GM19438 (cell line): Measurements from ENCODE around the gene TMTC4.

Experiments used
- ATAC-seq: cut with Tn5 transposase; IDR thresholded peaks from one replicate; pipeline ENCODE4 v1.9.1; 2021; ENCODE audit warnings: low read depth; ENCODE audit not compliant: unreplicated experiment

Gene TMTC4

DNA sequence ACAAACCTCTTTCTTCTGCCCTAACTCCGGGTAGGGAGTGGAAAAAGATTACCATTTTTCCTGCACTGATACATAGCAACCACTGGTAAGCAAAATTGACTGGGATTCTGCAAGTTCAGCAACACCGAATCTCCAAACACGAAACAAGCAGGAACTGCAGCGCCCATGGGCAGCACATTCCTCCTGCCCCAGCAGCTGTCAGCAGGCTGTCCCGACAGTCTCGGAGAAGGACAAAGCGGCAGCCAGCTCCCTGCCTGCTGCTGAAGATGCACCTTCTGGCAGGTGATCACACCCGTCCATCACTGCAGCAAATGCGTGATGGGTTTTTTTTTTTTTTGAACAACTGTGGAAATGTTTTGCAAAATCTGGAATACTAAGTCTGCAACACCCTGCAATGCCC lies 6.7 kb downstream of the TMTC4 start:
- no peak for ATAC-seq

DNA sequence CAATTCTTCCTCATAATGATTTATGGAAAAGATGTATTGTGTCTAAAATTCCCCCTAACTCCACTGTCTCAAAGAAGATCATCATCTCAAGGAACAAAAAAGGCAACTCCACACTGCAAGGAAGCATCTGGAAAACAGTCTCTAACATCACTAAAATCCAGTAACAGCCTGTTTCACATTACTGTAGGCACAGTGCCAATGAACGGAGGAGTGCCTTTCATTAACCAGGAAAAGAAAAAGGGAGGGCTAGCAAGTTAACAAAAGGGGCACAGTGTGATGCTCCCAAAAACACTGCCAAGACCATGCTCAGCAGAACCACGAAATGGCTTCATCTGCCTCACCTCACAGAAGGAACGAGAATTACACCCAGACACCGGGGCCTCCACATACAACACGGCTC lies 8.5 kb downstream of the TMTC4 start:
- no peak for ATAC-seq

DNA sequence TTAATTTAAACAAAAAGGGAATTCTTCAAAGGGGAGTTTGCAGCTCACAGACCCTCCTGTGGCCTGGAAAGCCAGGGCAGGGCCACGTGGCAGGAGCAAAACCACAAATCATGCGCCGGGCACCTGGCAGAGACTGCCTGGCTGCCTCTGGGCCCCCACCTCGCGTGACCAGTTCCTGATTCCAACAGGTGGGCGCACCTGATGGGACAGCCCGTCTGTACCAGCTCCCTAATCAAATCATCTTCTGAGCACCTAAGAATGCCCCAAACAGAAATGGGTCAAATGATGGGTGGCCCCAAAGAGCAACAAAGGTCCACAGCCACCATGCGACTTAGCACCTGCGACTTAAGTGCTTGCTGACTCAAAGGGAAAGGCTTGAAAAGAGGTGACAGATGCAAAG lies 9.2 kb downstream of the TMTC4 start:
- ATAC-seq = no peak

DNA sequence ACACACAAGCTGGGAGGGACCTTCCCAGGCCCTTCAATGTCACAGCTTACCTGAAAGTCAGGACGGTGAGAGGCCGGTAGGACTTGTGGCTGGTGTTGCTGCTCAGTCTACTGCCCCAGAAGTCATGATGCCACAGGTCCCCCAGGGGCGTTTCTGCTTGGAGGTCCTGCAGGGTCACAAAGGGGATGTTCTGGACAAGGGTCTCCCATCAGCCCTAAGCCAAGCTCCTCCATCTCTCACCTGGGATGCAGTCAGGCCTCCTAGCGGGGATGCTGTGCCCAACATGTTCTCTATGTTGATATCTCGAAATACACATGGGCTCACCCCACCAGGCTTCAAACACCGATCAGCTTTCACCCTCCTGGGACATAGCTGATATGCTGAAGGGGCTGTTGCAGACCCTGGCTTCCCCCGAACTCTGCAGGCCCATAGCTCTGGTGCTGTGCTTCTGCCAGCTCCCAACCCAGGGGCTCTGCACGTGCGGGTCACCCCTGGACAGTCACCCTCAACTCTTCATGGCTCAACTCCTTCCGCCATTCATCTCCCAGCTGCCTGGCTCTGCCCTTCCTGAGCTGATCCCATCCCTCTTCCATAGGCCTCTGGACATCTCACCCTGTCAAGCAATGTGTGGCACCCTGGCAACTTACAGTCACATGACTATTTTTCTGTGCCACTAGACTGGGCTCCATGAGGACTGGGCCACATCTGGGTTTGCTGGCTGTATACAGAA lies 10.3 kb downstream of the TMTC4 start:
- ATAC-seq = no peak

DNA sequence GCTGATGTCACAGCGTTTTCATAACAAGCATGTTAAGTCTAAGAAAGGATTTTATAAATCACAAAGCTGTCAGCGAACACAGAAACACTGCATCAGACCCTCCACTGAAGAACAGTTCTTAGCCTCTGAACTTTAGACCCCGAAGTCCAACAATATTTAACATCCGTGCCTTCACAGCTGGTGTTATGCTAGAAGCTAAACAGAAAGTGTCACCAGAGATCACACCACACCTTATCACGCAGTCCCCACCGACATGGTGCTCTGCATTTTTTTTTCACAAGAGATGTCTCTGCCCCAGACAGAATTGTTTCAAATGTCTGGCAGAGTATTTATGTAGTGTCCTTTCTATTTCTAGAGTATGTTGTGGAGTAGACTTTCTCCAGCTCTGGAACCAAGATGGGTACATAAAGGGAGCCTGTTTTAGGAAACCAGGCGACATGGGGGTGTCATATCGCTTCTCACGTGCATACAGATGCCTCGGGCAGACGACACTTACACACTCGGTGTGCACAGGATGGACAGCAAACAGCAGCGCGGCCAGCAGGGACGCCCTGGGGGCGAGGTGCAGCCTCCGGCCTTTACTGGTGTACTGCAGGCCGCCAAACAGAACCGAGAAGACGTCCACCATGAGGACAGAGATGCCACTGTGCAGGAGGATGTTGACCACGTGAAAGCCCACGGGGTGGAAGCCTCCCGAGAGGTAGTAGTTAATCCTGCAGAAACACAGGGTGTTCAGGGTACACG lies 12.0 kb downstream of the TMTC4 start:
- no peak for ATAC-seq

DNA sequence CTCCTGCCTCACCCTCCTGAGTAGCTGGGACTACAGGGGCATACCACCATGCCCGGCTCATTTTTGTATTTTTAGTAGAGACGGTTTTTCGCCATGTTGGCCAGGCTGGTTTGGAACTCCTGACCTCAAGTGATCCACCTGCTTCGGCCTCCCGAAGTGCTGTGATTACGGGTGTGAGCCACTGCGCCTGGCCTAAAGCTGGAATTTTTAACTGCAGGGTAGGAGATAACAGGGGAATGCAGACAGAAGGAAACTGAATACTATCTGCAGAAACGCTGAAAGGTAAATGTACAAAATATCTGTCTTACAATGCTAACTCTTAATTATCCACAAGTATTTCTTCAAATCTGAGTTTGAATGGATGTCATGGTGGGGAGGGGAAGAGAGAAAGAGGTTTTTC lies 13.8 kb downstream of the TMTC4 start:
- no peak for ATAC-seq

DNA sequence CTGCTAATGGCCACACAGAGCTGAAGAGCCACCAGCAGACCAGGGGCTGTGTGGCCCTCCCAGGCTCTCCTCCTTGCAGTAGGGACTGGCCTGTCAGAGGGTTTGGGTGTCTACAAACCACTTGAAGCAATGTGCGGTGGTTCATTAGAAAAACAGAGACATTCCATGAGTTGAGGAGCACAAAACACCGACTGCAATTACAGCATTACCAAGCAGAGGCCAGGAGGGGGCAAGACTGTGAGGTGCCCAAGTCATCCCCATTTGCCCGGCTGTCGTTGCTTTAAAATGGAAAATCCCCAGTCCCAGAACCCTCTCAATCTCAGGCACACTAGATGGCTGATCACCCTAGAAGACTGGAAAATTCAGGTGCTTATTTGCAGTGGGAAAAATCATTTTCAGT lies 15.0 kb downstream of the TMTC4 start:
- no peak for ATAC-seq

DNA sequence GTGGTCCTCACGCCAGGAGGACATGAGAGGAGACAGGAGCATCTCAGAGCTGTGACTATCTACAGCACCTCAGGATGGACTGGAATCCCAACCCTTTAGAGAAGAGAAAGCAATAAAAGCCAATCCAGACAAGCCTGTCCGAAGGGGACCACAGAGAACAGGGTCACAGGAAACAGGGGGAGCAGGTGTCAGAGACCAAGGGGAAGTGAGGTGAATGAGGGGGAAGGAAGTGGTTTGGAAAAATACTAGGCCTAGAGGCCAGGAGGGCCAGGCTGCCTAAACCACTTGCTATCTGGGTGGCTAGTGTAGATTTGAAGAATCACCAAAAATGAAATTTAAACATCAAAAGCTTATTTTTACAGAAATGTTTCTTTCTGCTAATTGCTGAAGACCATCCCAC lies 16.2 kb downstream of the TMTC4 start:
- no peak for ATAC-seq

DNA sequence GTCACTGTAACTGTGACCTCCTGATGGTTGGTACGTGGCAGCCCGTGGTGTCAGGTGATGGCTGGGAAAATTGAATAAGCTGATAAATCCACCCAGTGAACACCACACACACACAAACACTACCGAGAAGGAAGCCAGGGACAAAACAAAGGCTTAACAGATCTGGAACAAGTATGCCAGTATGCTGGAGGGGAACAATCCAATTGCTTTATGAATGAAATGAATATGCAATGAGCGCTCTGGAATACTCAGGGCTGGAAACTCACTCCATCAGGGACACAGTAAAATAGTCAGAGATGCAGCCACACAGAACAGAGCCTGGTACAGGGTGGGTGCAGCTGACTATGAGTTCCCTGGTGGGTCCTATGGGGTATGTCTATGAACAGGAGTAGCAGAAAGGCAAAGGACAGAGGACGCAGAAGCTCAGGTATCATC lies 16.7 kb downstream of the TMTC4 start:
- ATAC-seq = no peak

DNA sequence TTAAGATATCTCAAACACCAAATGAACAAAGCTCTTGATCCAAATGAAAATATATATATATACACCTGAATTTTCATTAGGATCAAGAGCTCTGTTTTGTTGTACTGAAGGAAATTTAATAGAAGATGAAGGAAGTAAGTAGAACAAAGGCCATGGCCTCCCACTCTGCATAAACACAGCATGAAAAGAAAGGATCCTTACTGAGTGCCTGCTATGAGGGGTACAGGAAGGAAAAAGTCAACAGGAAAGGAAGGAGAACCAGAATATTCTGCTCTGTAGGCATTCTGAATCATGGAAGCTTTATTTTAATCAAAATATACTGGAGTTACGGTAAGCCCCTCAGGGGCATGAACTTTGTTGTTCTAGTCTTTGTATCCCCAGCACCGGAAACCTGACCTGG lies 22.1 kb downstream of the TMTC4 start:
- no peak for ATAC-seq

DNA sequence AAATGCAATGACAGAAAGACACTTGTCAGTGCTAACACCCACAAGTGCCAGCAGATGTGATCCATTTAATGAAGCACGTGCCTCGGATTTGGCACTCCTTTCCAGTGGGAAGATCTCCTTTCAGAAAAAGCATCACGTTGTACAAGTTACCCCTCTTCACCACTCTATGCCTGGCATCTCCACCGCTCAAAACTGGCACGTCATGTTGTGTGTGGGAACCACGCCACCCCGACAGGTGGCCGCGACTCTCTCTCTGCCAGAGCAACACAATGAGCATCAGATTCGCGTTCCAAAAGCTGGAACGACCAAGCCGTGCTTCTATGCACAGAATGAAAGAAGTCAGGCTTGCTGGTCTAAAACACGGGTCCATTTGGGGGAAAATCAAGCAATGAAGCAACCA lies 24.3 kb downstream of the TMTC4 start:
- no peak for ATAC-seq

DNA sequence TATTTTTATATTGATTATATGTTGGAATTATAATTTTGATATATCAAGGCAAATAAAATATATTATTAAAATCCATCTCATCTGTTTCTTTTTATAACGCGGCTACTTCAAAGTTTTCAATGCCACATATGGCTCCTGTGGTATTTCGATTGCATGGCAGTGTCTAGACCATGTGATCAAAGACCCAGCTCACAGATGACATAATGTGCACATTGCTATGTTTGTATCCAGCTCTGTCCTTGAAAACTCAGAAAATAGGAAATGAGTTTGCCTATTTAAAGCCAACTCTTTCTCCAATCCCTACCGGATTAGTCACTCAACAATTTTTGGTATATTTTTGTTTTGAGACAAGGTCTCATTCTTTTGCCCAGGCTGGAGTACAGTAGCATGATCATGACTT lies 26.2 kb downstream of the TMTC4 start:
- no peak for ATAC-seq

DNA sequence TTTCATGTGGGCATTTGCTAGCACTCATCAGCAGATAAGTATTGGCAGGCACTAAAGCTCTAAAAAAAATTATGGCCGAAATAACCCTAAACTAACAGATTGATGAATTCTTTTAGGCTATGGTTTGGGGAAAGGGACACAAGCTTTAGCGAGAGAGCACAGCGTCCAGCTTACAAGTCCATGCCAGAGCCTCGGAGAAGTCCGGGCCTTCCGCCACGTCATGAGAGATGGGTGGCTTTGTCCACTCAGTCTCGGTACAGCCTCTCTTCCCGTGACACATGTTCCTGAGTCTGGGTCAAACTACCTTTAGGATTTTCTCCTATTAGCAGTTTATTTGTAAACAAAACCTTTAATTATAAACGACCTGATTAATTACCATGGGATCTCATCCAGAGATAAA lies 27.7 kb downstream of the TMTC4 start:
- ATAC-seq = no peak

DNA sequence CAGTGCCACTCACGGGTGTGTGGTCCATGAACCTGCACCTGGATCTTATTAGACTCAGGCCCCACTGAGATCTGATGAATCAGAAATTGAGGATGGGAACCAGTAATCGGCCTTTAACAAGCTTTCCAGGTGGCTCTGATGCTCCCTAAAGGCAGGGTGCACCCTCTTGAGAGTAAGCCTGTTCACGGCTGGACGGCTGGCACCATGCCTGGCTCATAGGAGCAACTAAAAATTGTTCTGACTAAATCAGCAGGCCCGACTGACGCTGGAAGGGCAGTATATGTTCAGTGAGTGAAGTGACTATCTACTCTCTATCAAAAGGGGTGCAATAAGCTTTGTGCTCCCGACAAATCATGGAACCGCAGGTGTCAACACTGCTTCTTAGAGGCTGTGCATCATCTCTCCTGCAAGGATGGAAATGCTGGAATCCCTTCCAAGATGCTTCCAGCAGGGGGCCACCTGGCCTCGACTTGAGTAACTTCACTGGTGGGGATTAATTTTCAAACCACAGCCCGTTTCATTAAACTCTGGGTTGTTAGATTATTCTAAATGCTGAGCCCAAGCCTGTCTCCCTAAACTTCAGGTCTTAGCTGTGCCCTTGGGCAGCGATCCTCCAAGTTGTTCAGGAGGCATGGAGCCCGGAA lies 28.4 kb downstream of the TMTC4 start:
- no peak for ATAC-seq

DNA sequence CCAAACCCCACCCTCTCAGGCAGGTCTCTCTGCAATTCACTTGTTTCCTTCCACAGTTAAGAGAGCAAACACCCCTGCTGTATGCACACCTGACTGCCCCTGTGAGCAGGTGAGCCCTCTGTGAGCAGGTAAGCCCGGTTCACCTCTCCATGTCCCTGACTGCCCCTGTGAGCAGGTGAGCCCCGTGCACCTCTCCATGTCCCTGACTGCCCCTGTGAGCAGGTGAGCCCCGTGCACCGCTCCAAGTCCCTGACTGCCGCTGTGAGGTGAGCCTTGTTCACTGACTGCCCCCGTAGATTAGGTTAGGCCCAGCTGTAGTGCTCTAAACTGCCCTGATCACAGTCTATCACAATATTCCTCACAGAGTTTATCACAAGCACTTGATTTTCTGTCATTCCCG lies 29.2 kb downstream of the TMTC4 start:
- no peak for ATAC-seq

DNA sequence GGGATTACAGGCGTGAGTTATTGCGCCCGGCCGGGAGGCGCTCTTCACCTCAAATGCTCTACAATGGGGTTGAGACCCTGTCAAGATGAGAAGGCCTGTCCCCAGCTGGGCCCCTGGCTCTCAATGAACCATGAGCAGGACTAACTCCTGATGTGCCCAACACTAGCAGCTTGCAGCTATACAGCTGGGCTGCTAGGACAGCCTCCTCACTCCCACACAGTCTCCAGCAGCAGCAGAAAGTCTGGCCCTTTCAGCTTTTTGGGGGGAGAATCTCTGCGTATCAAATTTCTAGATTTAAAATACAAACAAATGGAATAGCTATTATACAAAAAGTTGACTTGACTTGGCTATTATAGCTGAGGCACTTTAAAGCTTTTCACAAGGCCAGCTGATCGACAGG lies 30.2 kb downstream of the TMTC4 start:
- no peak for ATAC-seq

DNA sequence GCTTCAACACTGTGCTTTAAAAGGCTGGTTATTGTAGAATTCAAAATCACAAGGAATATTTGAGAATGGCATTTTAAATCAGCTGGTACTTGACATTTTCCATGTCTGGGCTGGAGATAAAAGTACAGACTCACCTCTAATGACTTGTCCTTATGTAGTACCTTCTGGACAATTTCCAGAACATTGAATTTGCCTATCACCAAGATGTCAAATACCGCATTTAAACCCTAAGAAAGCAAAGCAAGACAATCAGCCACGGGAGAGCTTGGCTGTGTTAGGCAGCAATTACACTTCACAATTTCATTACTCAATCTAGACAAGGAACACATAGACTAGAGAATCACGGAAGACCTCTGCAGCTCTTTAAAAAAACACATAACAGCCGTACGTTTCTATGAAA lies 36.8 kb downstream of the TMTC4 start:
- no peak for ATAC-seq

DNA sequence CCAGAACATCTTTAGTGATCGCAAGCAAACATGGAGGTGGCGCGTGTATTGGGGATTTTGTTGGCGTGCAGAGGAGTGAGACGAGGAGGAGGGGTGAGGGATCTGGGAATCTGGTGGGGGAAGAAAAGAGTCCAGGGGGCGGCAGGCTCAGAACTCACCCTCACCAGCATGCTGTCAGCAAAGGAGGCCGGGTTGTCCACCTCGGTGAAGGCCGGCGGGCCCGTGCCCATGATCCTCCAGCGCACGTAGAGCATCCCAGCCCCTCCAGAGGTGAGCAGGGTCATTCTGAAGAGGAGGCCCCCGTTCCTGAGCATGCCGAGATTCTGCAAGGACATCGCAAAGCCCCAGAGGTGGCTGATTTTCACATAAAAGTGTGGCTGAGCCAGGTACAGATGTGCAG lies 37.2 kb downstream of the TMTC4 start:
- no peak for ATAC-seq

DNA sequence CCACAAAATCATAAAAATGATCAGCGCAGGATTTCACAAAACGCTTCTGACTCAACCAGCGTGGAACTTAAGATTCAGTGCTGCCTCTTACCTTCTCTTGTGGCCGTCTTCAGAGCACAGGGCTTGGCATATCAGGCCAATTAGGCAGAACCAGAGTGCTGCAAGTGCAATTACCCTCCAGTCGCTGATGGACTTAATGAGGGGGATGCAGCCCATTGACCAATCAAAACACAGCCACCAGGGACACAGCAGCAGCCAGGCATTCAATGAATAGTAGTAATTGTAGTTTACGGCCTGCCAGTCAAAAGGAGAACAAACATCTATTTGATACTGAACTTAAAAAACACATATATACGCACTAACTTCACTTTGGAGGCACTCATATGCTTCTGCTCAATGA lies 38.2 kb downstream of the TMTC4 start:
- ATAC-seq = no peak

DNA sequence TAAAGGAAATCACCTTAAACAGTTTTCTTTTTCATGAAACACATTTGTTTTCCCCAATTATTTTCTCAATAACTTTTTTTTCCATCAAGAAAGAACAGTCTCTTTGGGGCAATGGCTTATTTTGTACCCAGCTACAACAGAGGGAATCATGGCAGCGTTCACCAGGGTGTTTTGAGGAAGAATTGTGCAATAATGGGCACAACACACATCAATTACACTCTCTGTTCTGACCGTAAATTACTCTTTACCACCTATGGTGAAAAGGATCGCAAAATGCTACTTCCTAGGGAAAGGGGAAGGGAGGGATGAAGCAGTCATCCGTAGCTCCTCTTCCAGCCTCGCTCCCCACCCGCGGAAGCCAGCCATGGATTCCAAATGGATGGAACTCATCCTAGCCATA lies 38.6 kb downstream of the TMTC4 start:
- ATAC-seq = no peak

DNA sequence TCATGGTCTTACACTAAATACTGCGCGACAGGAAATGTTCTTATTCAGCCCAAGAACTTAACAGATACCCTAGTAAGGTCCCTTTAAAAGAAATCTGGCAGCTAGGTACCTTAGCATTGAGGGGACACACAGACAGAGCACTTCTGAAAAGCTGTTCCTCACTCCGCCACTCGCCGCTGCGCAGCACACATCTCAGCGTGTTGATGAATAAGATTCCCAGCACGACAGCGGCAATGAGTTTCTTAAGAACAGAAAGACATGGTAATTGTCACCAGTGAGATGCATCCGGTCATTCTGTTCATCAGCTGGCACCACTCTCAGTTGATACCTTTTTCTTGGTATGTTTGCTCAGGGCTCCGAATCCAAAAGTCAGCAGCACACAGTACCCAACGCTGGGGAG lies 39.9 kb downstream of the TMTC4 start:
- no peak for ATAC-seq

DNA sequence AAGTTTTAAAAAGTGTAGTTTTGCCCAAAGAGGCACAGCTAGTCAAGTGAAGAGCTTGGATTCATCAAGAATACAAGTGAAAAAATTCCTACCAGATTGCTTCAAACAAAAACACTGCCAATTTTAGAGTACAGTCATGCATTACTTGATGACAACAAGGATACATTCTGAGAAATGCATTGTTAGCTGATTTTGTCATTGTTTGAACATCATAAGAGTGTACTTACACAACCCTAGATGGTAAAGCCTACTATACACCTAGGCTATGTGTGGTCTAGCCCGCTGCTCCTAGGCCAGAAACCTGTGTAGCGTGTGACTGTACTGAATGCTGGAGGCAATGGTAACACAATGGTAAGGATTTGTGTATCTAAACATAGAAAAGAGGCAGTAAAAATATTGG lies 41.1 kb downstream of the TMTC4 start:
- ATAC-seq = no peak
